Right lobe of liver (tissue), 6 donors: ENCODE measurements around the gene BMAL2. TPM values are rescaled to one million over a fixed set of nuclear protein-coding genes. Genes with fewer than 3 reads are reported as not detected.

Source experiments
- ATAC-seq, 4 donors: fragments of 200-7000 bp; cut with Tn5 transposase; one replicate each; pipeline ENCODE4 v1.9.1; 2020; ENCODE audit warnings: mild to moderate bottlenecking in 4 of 4, moderate library complexity in 4 of 4
- DNase-seq, 3 donors: peaks; one replicate each; pipeline ENCODE4 v3.0.0-alpha.2; 2020
- H3K27ac ChIP-seq, 3 donors: fragments of 200-600 bp; one replicate each; pipeline ENCODE4 v1.8.0; 2022
- H3K27me3 ChIP-seq, 2 donors: fragments of 200-600 bp; one replicate each; pipeline ENCODE4 v1.8.0; 2022
- H3K36me3 ChIP-seq, 4 donors: fragments of 200-600 bp; sonication (generic) in 1 of 4; one replicate each; pipeline versions ENCODE4 v1.5.1 to v1.8.0; 2017 to 2022; ENCODE audit warnings: control low read depth in 1 of 4
- H3K4me1 ChIP-seq, 4 donors: fragments of 200-600 bp; sonication (generic) in 1 of 4; one replicate each; pipeline versions ENCODE4 v1.5.1 to v1.8.0; 2017 to 2022; ENCODE audit warnings: control low read depth in 1 of 4
- H3K4me3 ChIP-seq, 3 donors: fragments of 200-600 bp; one replicate each; pipeline ENCODE4 v1.8.0; 2022
- H3K9me3 ChIP-seq, 4 donors: fragments of 200-600 bp; sonication (generic) in 1 of 4; one replicate each; pipeline versions ENCODE4 v1.5.1 to v1.8.0; 2017 to 2022; ENCODE audit warnings: control low read depth in 1 of 4
- POLR2A ChIP-seq: fragments of 450-650 bp; IDR thresholded peaks from one replicate; pipeline ENCODE4 v1.6.1; 2017; ENCODE audit warnings: antibody characterized with exemption, mild to moderate bottlenecking
- WGBS: methylation state at CpG from one replicate; pipeline ENCODE4 v1.1.6; 2018; ENCODE audit warnings: low coverage, low lambda C conversion rate; ENCODE audit not compliant: insufficient coverage; ENCODE audit errors: missing lambda C conversion rate; 5-methylcytosine and 5-hydroxymethylcytosine counted together
- intact Hi-C, 2 donors: fragments of 100-400 bp; cut with DNase I; formaldehyde crosslinking; loops; one replicate each; pipeline versions ENCODE4 v1.11.2 to v1.14.1; 2022
- long read RNA-seq: library from polyadenylated mRNA; unstranded; transcript quantifications from one replicate; pipeline ENCODE4 v2.0.0, GENCODE V29; 2019
- total RNA-seq, 6 experiments: library from RNA; depleted of rRNA in 2 of 6; stranded (reverse); fragments of >200 nt in 2 of 6; fragmentation: NEBNext Ultra II Directional in 3 of 6; extraction: Animal tissue kit (Norgen Biotek cat#: 25700) in 3 of 6; gene quantifications; one replicate each; pipeline versions ENCODE4 v1.1.0 to v1.2.4, GENCODE V29; 2016 to 2023
- TF ChIP-seq, protein P1 (sequence below), 4 donors: fragments of 200-600 bp in 3 of 4; fragments of 450-650 bp in 1 of 4; IDR thresholded peaks; one replicate each; pipeline versions ENCODE4 v1.5.1 to v1.8.0; 2016 to 2022; ENCODE audit warnings: antibody characterized with exemption in 4 of 4, mild to moderate bottlenecking in 2 of 4
- donor health status: DM: no; HTN: yes; CAD: no.
- donor health status: DM: no; HTN: no; CAD: no.
- donor health status: DM: no; HTN: no; CAD: no.
- donor health status: DM: no; HTN: yes; CAD: no.
- donor health status: DM: no; HTN: yes; CAD: no.

The BMAL2 gene
- 10 to 100 TPM in 1 of 6 experiments, 1 to 10 TPM in 5; 2.6 to 22.5 (median 4.3) TPM for total RNA-seq
- long read RNA-seq = 0 reads

GRCh38 chr12:27332714-27333402 is at the start of gene BMAL2:
Gene BMAL2 (plus strand): TSS chr12:27332836. CDS start chr12:27333073, 237 bp downstream.
- intact Hi-C loops = no loop called here
- Histone ChIP-seq H3K36me3 (no peaks in the 10 kb centered on the region), H3K4me1 (peaks cover 0 to 22% (median 3%) of the 10 kb centered on the region in 4 donors), H3K9me3 (no peaks in the 10 kb centered on the region), H3K27ac (peak within 1 kb of the TSS in 2 of 3 donors; percentile 42 to 85), H3K27me3 (no peaks in the 10 kb centered on the region), H3K4me3 (peak within 1 kb of the TSS; percentile 60 to 66 (median 63))
- TF ChIP-seq POLR2A = peak; percentile 65
- TF ChIP-seq, protein P1, sequence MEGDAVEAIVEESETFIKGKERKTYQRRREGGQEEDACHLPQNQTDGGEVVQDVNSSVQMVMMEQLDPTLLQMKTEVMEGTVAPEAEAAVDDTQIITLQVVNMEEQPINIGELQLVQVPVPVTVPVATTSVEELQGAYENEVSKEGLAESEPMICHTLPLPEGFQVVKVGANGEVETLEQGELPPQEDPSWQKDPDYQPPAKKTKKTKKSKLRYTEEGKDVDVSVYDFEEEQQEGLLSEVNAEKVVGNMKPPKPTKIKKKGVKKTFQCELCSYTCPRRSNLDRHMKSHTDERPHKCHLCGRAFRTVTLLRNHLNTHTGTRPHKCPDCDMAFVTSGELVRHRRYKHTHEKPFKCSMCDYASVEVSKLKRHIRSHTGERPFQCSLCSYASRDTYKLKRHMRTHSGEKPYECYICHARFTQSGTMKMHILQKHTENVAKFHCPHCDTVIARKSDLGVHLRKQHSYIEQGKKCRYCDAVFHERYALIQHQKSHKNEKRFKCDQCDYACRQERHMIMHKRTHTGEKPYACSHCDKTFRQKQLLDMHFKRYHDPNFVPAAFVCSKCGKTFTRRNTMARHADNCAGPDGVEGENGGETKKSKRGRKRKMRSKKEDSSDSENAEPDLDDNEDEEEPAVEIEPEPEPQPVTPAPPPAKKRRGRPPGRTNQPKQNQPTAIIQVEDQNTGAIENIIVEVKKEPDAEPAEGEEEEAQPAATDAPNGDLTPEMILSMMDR (IDR thresholded peaks at IDR 0.05) = no peak
- 0% methylated on average over 12 of the region's 96 CpGs for WGBS
- DNase-seq = peak; percentile 55 to 71 (median 56)
- ATAC-seq = peak; percentile 46 to 75 (median 72)

DNA sequence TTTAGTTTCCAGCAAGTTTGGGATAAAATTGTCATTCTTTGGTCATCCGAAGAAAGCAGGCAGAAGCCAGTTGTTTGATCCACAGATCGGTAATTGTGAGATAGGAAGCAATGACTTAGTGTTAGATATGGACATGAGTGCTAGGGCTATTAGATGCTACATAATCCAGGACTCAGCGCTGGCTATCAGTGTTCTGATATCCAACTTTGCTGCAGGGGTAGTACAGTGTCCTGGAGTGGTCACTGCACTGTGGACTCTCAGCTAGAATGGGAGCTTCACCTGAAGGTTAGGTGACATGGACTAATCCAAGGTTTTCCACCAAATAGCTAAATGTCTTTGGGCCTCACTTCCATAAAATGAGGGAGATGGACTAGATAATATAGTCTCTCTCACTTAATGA is 48.6 kb upstream of the BMAL2 start:
- H3K4me3 ChIP-seq = no peak overlapping the region
- no peak overlapping the region for H3K27ac ChIP-seq
- WGBS = 100% methylated on average over 1 of the region's 3 CpGs
- intact Hi-C loops = no loop called here
- H3K36me3 ChIP-seq = no peaks in the 10 kb centered on the region
- no peak for ATAC-seq
- no peaks in the 10 kb centered on the region for H3K9me3 ChIP-seq
- no peaks in the 10 kb centered on the region for H3K27me3 ChIP-seq
- no peak for DNase-seq
- H3K4me1 ChIP-seq = no peaks in the 10 kb centered on the region
- TF ChIP-seq POLR2A = no peak
- TF ChIP-seq, protein P1 (IDR thresholded peaks at IDR 0.05) = no peak

DNA sequence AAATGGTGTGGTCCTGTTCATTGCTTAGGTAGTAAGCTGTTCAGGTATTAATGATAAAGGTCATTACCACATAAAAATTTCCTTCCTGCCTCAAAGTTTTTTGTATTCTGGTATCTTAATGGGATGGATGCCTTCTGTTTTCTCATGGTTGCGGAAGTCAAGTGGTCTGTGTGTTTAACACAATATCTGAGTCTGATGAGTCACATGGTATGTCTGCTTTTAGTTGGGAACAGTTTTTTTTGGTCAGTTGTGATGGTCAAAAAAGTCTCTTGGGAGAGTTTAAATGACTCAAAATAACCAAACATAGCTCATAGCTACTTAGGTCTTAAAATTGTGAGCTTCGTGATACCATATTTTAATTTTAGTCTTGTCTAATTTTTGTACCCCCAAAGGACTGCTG is 47.9 kb upstream of the BMAL2 start:
- H3K4me3 ChIP-seq = no peak overlapping the region
- TF ChIP-seq, protein P1 (IDR thresholded peaks at IDR 0.05) = no peak
- no peak for TF ChIP-seq POLR2A
- intact Hi-C loops = no loop called here
- H3K4me1 ChIP-seq = no peaks in the 10 kb centered on the region
- peak overlapping the region in 1 of 3 donors; percentile 46 for H3K27ac ChIP-seq
- DNase-seq (no peak), ATAC-seq (peak in 1 of 4 donors; percentile 68)
- H3K9me3 ChIP-seq = no peaks in the 10 kb centered on the region
- H3K27me3 ChIP-seq = no peaks in the 10 kb centered on the region
- 70% methylated on average over 2 of the region's 2 CpGs for WGBS
- H3K36me3 ChIP-seq = no peaks in the 10 kb centered on the region

- no peaks in the 10 kb centered on the region for H3K4me1 ChIP-seq
These were observed 47.2 kb upstream of the BMAL2 start for GRCh38 chr12:27285403-27285802.

More at GRCh38 chr12:27285403-27285802, 47.2 kb upstream of the BMAL2 start:
- DNase-seq = no peak
- H3K27me3 ChIP-seq = no peaks in the 10 kb centered on the region
- no peaks in the 10 kb centered on the region for H3K36me3 ChIP-seq
- ATAC-seq = no peak
- no peaks in the 10 kb centered on the region for H3K9me3 ChIP-seq
- TF ChIP-seq, protein P1 (IDR thresholded peaks at IDR 0.05) = no peak
- TF ChIP-seq POLR2A = no peak
- H3K27ac ChIP-seq = peak overlapping the region in 1 of 3 donors; percentile 46
- H3K4me3 ChIP-seq = no peak overlapping the region
- intact Hi-C loops = no loop called here
- WGBS = 78% methylated on average over 1 of the region's 1 CpG
